ENCODE measurements around the gene CPNE1. TPM values are rescaled to one million over a fixed set of nuclear protein-coding genes. Genes with fewer than 3 reads are reported as not detected.

Gene CPNE1
- total and polyA plus RNA-seq, 2 donors from 2014 or later, result 128 to 145 TPM

DNA sequence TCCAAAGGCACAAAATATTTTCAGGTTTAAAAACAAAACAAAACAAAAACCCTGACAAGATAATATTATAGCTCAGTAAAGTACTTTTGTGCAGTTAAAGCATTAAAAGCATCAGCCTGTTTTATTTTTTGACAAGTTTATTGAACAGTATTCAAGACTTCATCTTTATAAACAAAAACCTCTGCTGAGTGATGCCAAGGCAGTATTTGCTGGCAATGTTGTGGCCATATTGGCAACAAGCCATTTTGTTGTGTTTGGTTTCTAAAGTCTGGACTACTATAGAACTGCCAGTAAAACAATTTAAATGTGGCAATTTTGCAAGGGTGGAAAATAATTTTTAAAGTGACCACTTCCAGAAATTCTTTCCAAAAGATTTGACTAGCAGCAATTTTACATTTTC, 15.9 kb downstream of the CPNE1 start:
- TF ChIP-seq, protein P1, sequence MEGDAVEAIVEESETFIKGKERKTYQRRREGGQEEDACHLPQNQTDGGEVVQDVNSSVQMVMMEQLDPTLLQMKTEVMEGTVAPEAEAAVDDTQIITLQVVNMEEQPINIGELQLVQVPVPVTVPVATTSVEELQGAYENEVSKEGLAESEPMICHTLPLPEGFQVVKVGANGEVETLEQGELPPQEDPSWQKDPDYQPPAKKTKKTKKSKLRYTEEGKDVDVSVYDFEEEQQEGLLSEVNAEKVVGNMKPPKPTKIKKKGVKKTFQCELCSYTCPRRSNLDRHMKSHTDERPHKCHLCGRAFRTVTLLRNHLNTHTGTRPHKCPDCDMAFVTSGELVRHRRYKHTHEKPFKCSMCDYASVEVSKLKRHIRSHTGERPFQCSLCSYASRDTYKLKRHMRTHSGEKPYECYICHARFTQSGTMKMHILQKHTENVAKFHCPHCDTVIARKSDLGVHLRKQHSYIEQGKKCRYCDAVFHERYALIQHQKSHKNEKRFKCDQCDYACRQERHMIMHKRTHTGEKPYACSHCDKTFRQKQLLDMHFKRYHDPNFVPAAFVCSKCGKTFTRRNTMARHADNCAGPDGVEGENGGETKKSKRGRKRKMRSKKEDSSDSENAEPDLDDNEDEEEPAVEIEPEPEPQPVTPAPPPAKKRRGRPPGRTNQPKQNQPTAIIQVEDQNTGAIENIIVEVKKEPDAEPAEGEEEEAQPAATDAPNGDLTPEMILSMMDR (IDR thresholded peaks at IDR 0.05; ENCODE audit: borderline replicate concordance, extremely low read depth, insufficient read depth), result no peak
- H3K27me3 ChIP-seq (ENCODE audit: control insufficient read depth, insufficient read depth, low read length), result no peaks in the 10 kb centered on the region
- FAIRE-seq (no peak), DNase-seq (no peak)
- H3K4me1 ChIP-seq (ENCODE audit: control insufficient read depth in 2 of 3, insufficient read depth in 2 of 3, low read depth in 1 of 3, low read length in 3 of 3), result no peaks in the 10 kb centered on the region
- H3K9ac ChIP-seq (ENCODE audit: low read length in 3 of 3), result no peak overlapping the region
- intact Hi-C loops (cut with DNase I), result no loop called here
- peaks cover 8 to 12% (median 11%) of the 10 kb centered on the region in 3 donors for H3K36me3 ChIP-seq (ENCODE audit: control insufficient read depth in 2 of 3, insufficient read depth in 3 of 3, low read length in 3 of 3)
- no peak overlapping the region for H3K27ac ChIP-seq (ENCODE audit: low read depth in 2 of 2, low read length in 2 of 2)
- no peaks in the 10 kb centered on the region for H3K9me3 ChIP-seq (ENCODE audit: control insufficient read depth in 2 of 3, insufficient read depth in 1 of 3, low read length in 3 of 3)
- no peak overlapping the region for H3K4me3 ChIP-seq (ENCODE audit: low read length in 3 of 3)

DNA sequence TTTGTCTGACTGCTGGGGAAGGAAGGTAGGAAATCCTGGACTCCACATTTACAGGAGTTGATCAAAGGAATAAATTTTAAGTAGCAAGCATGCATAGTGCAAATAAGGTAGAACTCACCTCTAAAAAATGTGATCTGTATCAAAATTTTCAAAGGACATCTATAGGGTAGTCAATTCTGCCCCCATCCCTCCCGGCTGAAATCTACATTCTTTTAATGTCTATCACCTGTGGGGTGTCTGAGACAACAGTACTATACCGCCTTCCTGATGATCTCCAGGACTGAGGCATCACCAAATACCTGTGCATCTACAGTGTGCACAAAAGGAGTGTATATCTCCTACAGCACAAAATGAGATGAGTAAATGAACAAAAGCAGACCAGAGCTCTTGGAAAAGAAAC, 19.9 kb downstream of the CPNE1 start:
- H3K9me3 ChIP-seq (ENCODE audit: control insufficient read depth in 2 of 3, insufficient read depth in 1 of 3, low read length in 3 of 3), result no peaks in the 10 kb centered on the region
- TF ChIP-seq, protein P1 (IDR thresholded peaks at IDR 0.05; ENCODE audit: borderline replicate concordance, extremely low read depth, insufficient read depth), result no peak
- H3K27ac ChIP-seq (ENCODE audit: low read depth in 2 of 2, low read length in 2 of 2), result no peak overlapping the region
- DNase-seq (no peak), FAIRE-seq (no peak)
- H3K4me1 ChIP-seq (ENCODE audit: control insufficient read depth in 2 of 3, insufficient read depth in 2 of 3, low read depth in 1 of 3, low read length in 3 of 3), result no peaks in the 10 kb centered on the region
- H3K4me3 ChIP-seq (ENCODE audit: low read length in 3 of 3), result no peak overlapping the region
- no peak overlapping the region for H3K9ac ChIP-seq (ENCODE audit: low read length in 3 of 3)
- H3K27me3 ChIP-seq (ENCODE audit: control insufficient read depth, insufficient read depth, low read length), result no peaks in the 10 kb centered on the region
- peaks cover 0 to 2% (median 0%) of the 10 kb centered on the region in 3 donors for H3K36me3 ChIP-seq (ENCODE audit: control insufficient read depth in 2 of 3, insufficient read depth in 3 of 3, low read length in 3 of 3)
- intact Hi-C loops (cut with DNase I), result no loop called here

DNA sequence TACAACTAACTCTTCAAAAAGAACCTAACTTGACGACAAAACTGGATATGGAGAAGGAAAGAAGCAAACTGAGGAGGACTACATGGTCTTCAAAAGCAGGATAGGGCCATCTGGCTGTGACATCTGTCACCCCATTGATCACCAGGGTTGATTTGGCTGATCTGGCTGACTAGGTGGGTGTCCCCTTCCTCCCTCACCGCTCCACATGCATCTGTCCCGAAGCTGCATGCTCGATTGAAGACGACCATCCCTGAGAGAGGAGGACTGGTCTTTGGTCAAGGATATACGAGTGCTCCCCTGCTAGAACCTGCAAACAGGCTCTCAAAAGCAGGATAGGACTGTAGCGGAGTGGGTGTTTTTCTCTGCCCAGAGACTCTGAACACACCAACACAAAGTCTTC, 21.7 kb downstream of the CPNE1 start:
- Histone ChIP-seq H3K36me3 (ENCODE audit: control insufficient read depth in 2 of 3, insufficient read depth in 3 of 3, low read length in 3 of 3) (no peaks in the 10 kb centered on the region), H3K4me1 (ENCODE audit: control insufficient read depth in 2 of 3, insufficient read depth in 2 of 3, low read depth in 1 of 3, low read length in 3 of 3) (no peaks in the 10 kb centered on the region), H3K9ac (ENCODE audit: low read length in 3 of 3) (no peak overlapping the region), H3K9me3 (ENCODE audit: control insufficient read depth in 2 of 3, insufficient read depth in 1 of 3, low read length in 3 of 3) (no peaks in the 10 kb centered on the region), H3K4me3 (ENCODE audit: low read length in 3 of 3) (no peak overlapping the region), H3K27ac (ENCODE audit: low read depth in 2 of 2, low read length in 2 of 2) (no peak overlapping the region), H3K27me3 (ENCODE audit: control insufficient read depth, insufficient read depth, low read length) (no peaks in the 10 kb centered on the region)
- DNase-seq (no peak), FAIRE-seq (no peak)
- TF ChIP-seq, protein P1 (IDR thresholded peaks at IDR 0.05; ENCODE audit: borderline replicate concordance, extremely low read depth, insufficient read depth), result no peak
- intact Hi-C loops (cut with DNase I), result no loop called here

DNA sequence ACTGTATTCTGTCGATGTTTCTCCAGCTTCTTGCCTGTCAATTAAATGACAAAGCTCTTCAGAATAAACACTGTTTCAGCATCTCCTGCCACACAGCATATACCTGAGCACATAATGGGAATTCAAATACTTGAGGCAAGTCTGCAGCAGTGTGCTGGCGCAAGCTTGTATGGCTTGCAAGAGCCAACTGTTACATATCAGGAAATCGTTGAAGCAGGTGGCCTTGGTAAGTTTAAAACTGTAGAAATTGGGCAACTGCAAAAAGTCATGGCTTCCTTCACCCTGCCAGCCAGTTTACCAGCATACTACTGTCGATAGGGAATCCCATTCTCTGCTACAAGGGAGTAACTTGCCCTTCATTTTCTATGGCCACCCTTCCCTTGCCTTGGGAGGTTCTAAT, 23.0 kb downstream of the CPNE1 start:
- no peaks in the 10 kb centered on the region for H3K4me1 ChIP-seq (ENCODE audit: control insufficient read depth in 2 of 3, insufficient read depth in 2 of 3, low read depth in 1 of 3, low read length in 3 of 3)
- FAIRE-seq (no peak), DNase-seq (no peak)
- TF ChIP-seq, protein P1 (IDR thresholded peaks at IDR 0.05; ENCODE audit: borderline replicate concordance, extremely low read depth, insufficient read depth), result no peak
- H3K9ac ChIP-seq (ENCODE audit: low read length in 3 of 3), result no peak overlapping the region
- H3K36me3 ChIP-seq (ENCODE audit: control insufficient read depth in 2 of 3, insufficient read depth in 3 of 3, low read length in 3 of 3), result no peaks in the 10 kb centered on the region
- H3K4me3 ChIP-seq (ENCODE audit: low read length in 3 of 3), result no peak overlapping the region
- no peaks in the 10 kb centered on the region for H3K9me3 ChIP-seq (ENCODE audit: control insufficient read depth in 2 of 3, insufficient read depth in 1 of 3, low read length in 3 of 3)
- H3K27me3 ChIP-seq (ENCODE audit: control insufficient read depth, insufficient read depth, low read length), result no peaks in the 10 kb centered on the region
- H3K27ac ChIP-seq (ENCODE audit: low read depth in 2 of 2, low read length in 2 of 2), result no peak overlapping the region
- intact Hi-C loops (cut with DNase I), result no loop called here

All from kidney (tissue), 14 donors.